DMS 273 (cell line): ENCODE results near the gene SNTA1.
"Not testable (repeated sequence)": the region's sequence is repeated elsewhere in the genome, so short reads cannot be mapped to it uniquely, and the experiment has no call there.

Source experiments
- DNase-seq: peaks from one replicate; lab custom pipeline; 2025; ENCODE audit not compliant: unreplicated experiment; lab: John Stamatoyannopoulos, UW

SNTA1 gene

DNA sequence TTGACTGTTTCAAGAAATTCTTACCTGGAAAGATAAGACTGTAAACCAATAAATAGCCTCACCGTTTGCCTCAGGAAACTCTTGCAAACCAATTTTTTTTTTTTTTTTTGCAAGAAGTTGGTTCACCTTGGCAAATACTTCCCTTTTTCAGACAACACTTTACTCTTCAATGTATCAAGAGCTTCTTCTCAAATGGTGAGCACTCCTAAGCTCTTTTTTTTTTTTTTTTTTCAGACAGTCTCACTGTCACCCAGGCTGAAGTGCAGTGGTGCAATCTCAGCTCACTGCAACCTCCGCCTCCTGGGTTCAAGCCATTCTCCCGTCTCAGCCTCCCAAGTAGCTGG is 22.7 kb upstream of the SNTA1 start:
- DNase-seq, result no peak

DNA sequence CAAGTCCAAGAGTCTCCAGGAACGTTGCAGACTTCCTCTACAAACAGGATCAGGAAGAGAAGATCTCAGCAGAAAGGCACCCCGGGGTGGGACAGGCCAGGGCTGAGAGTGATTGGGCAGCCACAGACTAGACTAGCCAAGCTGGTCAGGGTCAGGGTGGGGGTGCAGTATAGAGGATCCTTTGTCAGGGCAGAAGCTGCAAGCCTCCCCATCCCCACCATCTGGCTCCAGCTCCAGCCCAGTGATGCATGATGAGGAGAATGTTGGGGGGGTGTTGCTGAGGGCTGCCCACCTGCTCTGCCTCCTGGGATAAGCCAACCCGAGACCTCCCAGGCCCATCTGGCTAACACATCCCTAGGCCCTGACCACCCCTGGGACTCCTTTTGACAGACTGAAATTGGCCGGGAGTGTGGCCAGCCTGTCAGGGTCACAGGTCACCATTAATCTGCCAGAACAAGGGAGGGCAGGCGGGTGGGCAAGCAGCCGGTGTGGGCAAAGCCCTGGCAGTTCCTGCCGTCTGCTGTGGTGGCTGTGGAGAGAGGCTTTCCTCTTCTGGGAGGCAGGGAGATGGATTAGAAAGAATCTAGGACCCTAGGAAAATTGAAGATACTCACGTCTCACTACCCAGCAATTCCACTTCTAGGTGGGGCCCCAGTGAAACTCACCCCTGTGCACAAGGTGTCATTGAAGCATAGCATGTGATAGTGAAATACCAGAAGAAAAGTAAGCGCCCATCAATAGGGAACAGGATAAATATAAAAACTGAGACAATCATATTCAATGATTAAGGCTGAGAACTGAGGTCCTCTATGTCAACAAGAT is 22.1 kb upstream of the SNTA1 start:
- DNase-seq, result peak; percentile 97

DNA sequence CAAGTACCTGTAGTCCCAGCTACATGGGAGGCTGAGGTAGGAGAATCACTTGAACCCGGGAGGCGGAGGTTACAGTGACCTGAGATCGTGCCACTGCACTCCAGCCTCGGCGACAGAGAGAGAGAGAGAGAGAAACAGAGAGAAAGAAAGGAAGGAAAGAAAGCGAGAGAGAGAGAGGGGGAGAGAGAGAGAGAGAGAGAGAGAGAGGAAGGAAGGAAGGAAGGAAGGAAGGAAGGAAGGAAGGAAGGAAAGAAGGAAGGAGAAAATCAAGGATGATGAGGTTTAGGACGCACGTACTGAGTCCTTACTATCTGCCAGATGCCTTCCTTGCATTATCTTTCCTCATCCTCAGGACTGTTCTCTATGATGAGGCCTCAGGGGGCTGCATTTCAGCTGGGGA is 21.2 kb upstream of the SNTA1 start:
- not testable (repeated sequence) for DNase-seq

DNA sequence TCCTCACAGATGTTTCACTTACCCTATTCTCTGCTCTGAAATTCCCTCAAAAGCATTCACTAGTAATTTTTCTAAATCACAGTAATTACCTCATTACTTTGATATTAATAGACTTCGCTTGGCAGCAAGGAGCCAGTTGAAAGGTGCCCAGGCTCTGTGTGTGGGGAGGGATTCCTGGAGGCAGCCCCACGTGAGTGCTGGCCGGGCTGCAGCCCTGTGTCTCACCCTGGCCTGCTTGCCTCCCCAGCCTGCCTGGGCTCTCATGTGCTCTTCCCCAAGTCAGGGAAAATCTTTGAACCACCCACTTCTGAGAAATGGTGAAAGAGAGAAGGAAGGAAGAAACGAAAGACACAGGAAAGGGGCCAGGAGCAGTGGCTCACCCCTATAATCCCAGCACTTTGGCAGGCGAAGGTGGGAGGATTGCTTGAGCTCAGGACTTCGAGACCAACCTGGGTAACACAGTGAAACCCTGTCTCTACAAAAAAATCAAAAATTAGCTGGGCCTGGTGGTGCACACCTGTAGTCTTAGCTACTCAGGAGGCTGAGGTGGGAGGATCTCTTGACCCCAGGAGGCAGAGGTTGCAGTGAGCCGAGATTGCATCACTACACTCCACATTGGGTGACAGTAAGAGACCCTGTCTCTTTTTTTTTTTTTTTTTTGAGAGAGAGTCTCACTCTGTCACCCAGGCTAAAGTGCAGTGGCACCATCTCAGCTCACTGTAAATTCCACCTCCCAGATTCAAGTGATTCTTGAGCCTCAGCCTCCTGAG is 20.0 kb upstream of the SNTA1 start:
- no peak for DNase-seq

DNA sequence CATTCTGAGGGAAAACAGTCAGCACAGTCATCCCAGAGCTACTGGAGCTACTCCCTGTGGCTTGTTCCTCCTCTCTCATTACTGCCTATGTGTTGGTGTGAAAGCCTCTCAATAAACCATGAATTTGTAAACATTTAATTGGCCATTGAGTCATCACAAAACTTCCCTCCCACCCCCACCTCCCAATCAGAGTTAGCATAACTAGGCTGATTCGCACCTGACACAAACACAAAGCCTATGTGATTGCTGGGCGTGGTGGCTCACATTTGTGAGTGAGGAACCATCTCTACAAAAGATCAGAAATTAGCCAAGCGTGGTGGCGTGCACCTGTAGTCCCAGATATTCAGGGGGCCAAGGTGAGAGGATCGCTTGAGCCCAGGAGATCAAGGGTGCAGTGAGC is 17.1 kb upstream of the SNTA1 start:
- no peak for DNase-seq

DNA sequence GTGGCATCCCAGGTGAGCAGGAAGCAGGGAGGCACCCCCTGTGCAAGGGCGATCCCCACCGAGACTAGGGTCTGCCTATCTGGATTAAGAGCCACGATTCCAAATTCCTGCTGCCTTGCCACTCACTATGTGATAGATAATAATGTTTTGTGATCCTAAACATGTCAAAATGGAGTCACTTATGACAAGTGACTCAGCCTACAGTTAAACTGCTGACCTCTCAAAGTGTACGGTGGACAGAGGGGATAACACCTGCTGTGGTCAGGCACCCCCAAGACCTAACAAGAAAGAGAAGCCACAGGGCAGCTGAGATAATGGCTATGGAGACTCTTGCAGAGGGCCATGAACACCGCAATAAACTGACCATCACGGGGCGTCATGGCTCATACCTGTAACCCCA is 16.0 kb upstream of the SNTA1 start:
- DNase-seq, result no peak

DNA sequence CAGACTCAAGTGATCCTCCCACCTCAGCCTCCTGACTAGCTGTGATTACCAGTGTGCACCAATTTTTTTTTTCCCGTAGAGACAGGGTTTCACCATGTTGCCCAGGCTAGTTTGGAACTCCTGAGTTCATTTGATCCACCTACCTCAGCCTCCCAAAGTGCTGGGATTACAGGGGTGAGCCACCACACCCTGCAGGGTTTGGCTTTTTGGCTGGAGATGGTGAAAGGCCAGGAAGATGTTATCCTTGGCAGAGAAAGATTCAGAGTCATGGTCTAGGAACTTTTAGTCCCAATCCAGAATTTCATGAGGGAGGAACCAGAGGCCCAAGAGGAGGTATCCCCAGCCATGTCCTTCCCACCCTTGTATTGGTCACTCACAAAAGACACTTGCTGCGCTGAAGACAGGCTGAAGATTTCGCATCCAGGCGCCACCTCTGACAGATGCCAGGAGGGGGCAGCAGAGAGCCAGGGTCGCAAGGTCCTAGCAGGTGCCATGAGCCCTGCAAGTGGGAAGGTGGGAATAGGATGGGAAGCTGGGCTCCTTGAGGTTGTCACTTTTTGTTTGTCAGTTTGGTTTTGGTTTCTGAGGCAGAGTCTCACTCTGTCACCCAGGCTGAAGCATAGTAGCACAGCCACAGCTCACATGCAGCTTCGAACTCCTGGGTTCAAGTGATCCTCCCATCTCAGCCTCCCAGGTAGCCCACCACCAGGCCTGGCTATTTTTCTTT is 13.5 kb upstream of the SNTA1 start:
- peak; percentile 89 for DNase-seq

DNA sequence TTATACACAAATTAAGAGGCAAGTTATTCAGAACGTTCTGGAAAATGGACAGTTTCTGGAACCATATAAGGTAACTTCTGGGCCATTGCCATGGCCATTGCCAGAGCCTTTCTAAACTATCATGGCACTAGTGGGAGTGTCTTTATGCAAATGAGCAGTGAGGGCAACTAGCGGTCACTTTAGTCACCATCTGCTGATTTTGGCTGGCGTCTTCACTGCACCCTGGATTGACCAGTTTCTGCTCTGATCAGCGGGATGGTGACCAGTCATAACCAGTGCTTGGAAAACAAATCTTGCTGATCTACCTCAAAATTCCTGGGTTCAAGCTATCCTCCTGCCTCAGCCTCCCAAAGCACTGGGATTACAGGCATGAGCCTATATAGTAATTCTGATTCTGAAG is 7.3 kb upstream of the SNTA1 start:
- DNase-seq, result peak; percentile 73

DNA sequence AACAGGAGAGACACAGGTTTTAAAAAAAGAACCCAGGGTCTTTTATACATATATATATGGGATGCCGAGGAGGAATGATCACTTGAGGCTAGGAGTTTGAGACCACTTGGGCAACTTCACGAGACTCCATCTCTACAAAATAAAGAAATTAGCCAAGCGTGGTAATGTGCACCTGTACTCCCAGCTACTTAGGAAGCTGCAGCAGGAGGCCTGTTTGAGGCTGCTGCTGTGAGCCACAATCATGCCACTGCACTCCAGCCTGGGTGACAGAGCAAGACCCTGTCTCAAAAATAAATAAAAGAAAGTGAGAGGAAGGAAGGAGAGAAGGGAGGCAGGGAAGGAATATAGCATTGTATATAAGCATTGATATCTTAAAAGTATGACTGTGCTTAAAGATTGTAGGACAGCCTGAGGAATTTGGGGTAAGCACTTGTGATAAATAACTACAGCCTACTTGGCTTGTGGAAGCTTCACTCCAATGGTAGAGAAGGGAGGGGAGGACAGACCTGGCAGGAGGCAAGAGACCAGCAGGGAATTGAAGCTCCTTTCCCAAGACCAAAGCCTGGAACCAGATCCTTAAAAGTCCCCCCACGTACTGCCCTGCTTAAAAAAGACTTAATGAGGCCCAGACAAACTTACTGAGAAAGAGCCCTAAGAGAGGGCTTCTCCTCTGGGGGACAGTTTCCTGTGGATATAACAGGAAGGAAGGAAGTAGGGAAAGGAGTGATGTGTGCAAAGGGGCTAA is 2.5 kb upstream of the SNTA1 start:
- DNase-seq, result no peak

DNA sequence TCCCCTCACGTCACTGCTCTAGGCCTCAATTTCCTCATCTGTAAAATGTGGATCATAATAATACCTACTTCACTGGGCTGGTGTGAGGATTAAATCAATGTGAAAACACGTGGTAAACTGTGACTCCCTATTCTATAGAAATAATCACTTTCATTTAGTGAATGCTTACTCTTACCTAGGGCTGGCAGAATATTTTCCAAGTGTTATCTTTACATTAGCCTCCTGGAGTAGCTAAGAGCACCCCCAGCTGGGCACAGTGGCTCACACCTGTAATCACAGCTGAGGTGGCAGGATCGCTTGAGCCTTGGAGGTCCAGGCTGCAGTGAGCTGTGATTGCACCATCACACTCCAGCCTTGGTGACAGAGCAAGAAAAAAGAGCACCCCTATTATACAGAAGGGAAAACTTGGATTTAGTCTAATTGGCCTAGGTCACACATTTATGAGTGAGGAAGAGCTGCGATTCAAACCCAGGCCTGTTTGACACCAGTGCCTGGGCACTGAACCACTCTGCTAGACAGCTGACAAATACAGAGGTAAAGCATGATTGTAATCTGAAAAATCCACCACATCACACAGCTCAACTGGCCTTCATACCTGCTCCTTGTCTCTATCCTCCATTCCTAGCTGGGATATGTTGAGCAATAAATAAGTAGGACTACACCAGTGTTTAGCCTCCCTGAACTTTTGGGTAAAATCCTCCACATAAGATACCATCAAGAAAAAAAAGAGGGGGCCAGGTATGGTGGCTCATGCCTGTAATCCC is 1.4 kb upstream of the SNTA1 start:
- peak; percentile 51 for DNase-seq

DNA sequence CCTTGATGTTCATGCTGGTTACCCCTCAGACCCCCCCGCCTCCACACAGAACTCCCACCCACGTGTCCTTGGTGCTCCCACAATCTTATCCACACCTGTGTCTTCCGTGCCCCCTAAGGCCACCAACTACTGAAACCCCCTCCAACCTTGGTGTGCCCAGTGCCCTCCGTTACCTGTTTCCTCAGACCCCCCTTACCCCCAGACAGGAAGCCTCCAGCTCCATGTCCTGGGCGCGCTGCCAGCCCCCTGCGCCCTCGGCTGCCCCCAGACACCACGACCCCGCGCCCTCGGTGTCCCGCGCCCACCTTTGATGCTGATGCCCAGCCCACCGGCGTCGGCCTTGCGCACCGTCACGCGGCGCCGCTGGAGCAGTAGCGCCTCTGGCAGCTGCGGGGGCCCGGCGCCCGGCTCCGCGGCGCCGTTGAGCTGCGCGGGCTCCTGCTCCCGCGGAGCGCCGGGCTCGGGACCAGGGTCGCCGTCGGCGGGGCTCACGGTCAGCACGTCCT is 504 bp downstream of the SNTA1 start:
- DNase-seq, result peak; percentile 79

DNA sequence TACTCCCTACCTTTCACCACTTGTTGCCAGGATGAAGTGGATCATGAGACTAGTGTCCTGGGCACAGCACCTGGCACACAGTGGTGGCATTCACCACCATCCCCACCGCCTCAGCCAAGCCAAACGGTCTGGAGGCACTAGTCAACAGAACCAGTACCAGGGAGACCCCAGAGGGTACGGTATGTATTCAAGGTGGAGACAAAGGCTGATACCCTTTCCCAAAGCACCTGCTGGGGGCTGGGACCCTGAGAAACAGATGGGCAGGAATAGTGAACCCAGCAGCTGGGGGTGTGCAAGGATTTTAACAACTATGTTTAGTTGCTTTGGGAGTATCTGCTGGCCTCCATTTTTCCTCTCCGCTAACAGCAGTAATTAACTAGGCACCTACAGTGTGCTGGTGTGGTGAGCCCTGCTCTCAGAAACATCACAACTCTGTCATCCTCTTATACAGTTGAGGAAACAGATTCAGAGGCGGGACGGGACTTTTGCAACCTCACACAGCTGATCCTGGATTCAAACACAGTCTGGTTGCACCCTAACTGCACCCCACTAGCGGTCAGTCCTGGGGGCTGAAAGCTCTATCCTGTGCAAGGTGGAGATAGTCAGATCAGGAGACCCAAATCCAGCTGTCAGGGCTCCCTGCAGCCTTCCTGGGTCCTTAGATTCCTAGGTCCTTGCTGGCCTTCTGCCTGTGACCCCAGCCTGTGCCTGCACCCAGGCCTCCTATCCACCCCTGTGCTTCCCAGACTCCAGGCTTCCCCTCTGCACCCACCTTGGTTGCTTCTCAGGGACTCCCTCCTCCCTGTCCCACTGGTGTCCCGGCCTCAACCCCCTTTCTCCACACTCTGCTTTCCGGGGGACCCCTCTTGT is 1.2 kb downstream of the SNTA1 start:
- peak; percentile 41 for DNase-seq

DNA sequence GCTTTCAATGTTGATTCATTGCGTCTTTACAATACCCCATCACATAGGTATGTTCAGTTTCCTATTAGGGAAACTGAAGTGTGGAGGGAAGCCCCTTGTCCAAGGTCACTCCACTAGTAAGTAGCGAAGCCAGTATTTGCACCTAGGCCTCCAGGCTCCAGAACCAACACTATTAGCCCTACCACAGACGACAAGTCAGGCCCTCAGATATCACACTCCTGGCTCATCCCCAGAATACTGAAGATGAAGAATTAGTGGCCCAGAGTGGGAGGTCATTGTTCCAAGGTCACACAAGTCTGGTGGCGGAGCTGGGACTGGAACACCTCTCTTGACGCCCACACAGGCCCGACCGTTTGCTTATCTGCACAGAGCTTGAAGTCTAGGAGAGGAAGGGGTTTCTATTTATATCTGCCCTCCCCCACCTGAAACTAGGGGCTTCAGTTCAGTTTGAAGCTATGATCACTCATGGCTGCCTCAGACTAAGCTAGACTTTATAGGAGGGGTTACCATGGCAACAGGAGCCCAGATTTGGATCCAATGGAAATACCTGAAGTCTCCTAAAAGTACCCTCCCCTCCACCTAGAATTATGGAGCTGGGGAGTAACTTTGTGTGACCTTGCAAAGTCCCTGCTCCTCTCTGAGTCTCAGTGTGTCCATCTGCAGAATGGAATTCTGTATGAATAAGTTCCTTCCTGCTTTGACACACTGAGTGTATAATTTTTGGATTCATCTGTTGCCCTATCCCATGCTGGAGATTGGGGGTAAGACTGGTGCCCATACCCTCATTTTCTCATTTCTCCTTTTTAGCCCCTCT is 2.2 kb downstream of the SNTA1 start:
- peak; percentile 71 for DNase-seq

DNA sequence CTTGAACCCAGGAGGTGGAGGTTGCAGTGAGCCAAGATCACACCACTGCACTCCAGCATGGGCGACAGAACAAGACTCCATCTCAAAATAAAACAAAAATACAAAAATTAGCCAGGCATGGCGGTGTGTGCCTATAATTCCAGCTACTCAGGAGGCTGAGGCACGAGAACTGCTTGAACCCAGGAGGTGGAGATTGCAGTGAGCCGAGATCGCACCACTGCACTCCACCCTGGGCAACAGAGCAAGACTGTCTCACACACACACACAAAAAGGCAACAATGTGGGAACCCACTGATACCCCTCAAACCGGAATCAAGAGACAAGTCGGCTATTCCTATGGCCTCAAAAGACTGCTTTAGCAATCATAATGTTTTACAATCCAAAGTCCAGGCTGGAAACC is 3.0 kb downstream of the SNTA1 start:
- not testable (repeated sequence) for DNase-seq

DNA sequence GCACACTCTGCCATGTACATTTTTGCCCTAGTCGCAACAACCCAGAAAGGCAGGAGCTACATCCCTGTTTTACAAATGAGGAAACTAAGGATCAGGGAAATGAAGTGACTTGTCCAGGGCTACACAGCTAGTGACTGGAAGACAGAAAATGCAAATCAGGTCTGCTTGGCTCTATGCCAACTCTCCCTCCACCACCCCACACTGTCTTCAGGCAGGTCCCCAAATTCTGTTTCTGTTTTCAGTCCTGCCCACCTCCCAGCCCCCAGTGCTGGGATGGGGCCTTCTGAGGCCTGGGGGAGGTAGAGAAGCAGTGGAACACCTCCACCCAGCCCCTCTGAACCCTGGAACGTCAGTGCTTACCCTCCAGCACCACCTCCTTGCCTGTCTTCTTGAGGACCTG is 5.1 kb downstream of the SNTA1 start:
- DNase-seq, result no peak

DNA sequence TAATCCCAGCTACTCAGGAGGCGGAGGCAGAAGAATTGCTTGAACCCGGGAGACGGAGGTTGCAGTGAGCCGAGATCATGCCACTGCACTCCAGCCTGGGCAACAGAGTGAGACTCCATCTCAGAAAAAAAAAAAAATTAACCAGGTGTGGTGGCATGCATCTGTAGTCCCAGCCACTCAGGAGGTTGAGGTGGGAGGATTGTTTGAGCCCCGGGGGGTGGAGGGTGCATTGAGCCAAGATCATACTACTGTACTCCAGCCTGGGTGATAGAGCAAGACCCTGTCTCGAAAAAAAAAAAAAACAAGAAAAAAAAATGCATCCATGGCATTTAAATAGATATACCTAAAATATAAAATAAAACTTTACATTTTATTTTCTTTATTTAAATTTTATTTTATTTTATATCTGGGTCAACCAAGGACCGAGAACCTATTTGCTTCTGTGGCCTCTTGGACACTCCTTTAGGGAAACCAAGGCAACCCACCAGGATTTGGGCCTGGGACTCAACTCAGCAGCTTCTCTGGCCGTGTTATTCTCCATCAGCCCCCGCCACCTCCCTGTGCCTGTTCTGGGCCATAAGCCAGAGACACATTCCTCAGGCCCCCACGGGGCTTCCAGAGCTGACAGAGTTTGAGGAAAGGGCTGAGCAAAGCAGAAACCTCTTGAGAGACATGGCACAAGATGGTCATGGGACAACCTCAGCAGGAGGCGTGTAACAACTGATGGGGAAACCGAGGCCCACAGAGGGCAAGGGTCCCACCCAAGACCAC is 6.2 kb downstream of the SNTA1 start:
- peak; percentile 65 for DNase-seq

DNA sequence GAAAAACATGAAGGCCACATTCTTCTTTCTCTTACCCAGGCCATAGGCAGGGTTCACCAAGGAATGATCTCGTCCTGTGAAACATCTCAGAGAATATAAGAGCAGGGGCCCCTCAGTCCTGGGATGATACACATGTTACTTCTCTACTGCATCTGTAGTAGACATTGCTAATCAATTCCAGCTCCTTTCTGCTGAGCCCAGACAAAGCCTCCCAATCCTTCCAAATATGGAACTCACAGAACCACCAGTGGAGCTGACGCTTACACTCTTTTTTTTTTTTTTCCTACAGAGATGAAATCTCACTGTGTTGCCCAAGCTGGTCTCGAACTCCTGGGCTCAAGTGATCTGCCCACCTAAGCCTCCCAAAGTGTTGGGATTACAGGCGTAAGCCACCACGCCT is 9.1 kb downstream of the SNTA1 start:
- DNase-seq, result no peak
